ENCODE results near the gene IL18BP. TPM values are rescaled to one million over a fixed set of nuclear protein-coding genes. Genes with fewer than 3 reads are reported as not detected.

IL18BP gene
- total RNA-seq, 8 experiments from 2014 or later: 3.2 to 7.5 (median 4.7) TPM

- WGBS, 10 experiments: 75 to 100% (median 93%) methylated on average over 2 to 5 of the region's 5 CpGs; no CpG with 5 or more reads in 5 of the 10 experiments
- Histone ChIP-seq H3K27ac (no peak overlapping the region), H3K4me1 (replicated peaks in 1 of 2) (no peaks in the 10 kb centered on the region), H3K4me3 (no peak overlapping the region)
- no peak for ATAC-seq (replicated peaks in 6 of 8)
- in situ Hi-C loops (cut with MboI; ENCODE audit: low pct_unique_long_range_greater_than_20kb in 2 of 9, low sequenced_read_pairs in 9 of 9, unreplicated experiment in 9 of 9): loop anchor here in 2 of 9 experiments (25.0 kb wide), 1 partner anchor 405 kb away; no protein-coding TSS in a partner anchor
Measured at GRCh38 chr11:72007587-72007986, 8.9 kb downstream of the IL18BP start.

GRCh38 chr11:72008728-72009127, 10.0 kb downstream of the IL18BP start:
- 60 to 100% (median 73%) methylated on average over 1 to 3 of the region's 7 CpGs; no CpG with 5 or more reads in 6 of the 10 experiments for WGBS, 10 experiments
- H3K4me3 ChIP-seq: no peak overlapping the region
- in situ Hi-C loops (cut with MboI; ENCODE audit: low pct_unique_long_range_greater_than_20kb in 2 of 9, low sequenced_read_pairs in 9 of 9, unreplicated experiment in 9 of 9): loop anchor here in 2 of 9 experiments (25.0 kb wide), 1 partner anchor 404 kb away; no protein-coding TSS in a partner anchor
- no peak for ATAC-seq (replicated peaks in 6 of 8)
- H3K27ac ChIP-seq: no peak overlapping the region
- no peaks in the 10 kb centered on the region for H3K4me1 ChIP-seq (replicated peaks in 1 of 2)

DNA sequence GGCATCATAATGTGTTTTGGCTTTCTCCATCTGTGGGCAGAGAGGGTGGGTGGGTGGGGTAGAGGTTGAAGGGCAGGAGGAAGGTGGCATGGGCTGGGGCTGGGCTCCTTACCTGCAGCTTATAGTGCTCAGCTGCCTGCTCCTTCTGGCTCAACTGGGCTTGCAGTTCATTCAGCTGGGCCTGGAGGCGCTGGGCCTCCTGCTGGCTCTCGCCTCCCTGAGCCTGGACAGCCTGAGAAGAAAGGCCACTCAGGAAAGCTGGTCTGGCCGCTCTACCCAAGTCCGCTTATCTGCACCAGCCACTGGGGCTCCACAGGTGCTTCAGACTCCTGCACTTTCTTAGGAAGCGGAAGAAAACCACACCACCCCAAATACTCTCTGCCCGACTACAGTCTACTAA, 10.4 kb downstream of the IL18BP start:
- no peak overlapping the region for H3K27ac ChIP-seq
- WGBS, 10 experiments: 100% methylated on average over 5 of the region's 6 CpGs; no CpG with 5 or more reads in 9 of the 10 experiments
- in situ Hi-C loops (cut with MboI; ENCODE audit: low pct_unique_long_range_greater_than_20kb in 2 of 9, low sequenced_read_pairs in 9 of 9, unreplicated experiment in 9 of 9): loop anchor here in 2 of 9 experiments (25.0 kb wide), 1 partner anchor 403 kb away; no protein-coding TSS in a partner anchor
- no peaks in the 10 kb centered on the region for H3K4me1 ChIP-seq (replicated peaks in 1 of 2)
- ATAC-seq (replicated peaks in 6 of 8): no peak
- no peak overlapping the region for H3K4me3 ChIP-seq

DNA sequence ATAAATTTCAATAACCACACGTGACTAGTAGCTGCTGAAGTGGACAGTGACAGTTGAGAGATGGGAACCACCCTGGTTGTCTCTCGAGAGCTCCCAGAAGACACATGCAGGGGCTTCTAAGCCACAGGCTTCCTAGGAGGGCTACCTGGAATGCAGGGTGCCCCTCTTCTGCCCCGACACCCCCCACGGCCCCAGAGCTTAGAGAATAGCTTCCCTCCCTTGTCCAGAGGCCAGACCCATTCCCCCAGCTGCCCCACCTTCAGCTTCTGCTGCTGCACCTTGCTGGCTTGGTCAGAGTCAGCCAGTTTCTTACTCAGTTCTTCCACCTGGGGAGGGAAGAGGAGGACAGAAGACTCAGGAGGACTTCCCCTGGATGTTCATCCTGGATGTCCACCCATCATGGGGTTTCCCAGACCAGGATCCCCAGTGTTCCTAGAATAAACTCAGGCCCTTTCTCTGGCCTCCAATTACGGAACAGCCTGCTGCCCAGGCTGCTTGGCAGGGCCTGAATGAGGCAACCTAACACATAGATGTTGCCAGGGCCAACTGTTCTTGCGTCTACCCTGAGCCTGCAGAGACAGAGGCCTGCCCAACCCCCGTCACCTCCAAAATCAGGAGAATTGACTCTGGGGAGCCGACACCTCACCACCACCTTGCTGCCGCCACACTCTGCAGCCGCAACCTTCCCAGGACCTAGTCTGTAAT, 12.0 kb downstream of the IL18BP start:
- in situ Hi-C loops (cut with MboI; ENCODE audit: low pct_unique_long_range_greater_than_20kb in 2 of 9, low sequenced_read_pairs in 9 of 9, unreplicated experiment in 9 of 9): loop anchor here in 2 of 9 experiments (25.0 kb wide), 1 partner anchor 402 kb away; no protein-coding TSS in a partner anchor
- Histone ChIP-seq H3K4me3 (no peak overlapping the region), H3K4me1 (replicated peaks in 1 of 2) (no peaks in the 10 kb centered on the region), H3K27ac (no peak overlapping the region)
- WGBS, 10 experiments: 67 to 100% (median 97%) methylated on average over 1 to 6 of the region's 10 CpGs; no CpG with 5 or more reads in 4 of the 10 experiments
- no peak for ATAC-seq (replicated peaks in 6 of 8)

DNA sequence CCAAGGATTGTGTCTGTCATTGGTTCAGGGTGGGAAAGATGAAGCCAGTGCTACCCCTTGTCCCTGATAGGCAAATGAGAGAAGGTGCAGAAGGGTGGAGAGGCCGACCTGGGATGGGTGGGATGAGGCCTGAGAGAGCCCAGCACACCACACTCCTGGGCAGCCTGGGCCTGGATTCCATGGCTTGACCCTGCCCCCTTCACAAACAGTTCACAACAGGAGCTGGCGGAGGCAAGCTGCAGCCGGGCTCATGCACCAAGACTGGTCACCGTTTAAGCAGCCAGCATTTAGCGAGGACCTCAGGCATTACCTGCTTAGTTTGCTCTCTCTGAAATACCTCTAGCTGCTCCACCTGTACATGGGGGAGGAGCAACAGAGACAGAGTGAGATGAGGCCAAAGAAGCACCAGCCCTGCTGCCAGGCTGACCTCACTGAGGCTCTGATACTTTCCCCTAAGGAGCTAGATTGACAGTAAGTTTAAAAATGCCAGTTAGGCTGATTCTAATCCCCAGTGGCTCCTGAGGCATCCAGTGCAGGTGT, 13.5 kb downstream of the IL18BP start:
- Histone ChIP-seq H3K4me1 (replicated peaks in 1 of 2) (no peaks in the 10 kb centered on the region), H3K4me3 (no peak overlapping the region), H3K27ac (no peak overlapping the region)
- in situ Hi-C loops (cut with MboI; ENCODE audit: low pct_unique_long_range_greater_than_20kb in 2 of 9, low sequenced_read_pairs in 9 of 9, unreplicated experiment in 9 of 9): loop anchor here in 2 of 9 experiments (25.0 kb wide), 1 partner anchor 400 kb away; no protein-coding TSS in a partner anchor
- 74 to 82% methylated on average over 3 to 5 of the region's 5 CpGs; no CpG with 5 or more reads in 8 of the 10 experiments for WGBS, 10 experiments
- ATAC-seq (replicated peaks in 6 of 8): no peak

DNA sequence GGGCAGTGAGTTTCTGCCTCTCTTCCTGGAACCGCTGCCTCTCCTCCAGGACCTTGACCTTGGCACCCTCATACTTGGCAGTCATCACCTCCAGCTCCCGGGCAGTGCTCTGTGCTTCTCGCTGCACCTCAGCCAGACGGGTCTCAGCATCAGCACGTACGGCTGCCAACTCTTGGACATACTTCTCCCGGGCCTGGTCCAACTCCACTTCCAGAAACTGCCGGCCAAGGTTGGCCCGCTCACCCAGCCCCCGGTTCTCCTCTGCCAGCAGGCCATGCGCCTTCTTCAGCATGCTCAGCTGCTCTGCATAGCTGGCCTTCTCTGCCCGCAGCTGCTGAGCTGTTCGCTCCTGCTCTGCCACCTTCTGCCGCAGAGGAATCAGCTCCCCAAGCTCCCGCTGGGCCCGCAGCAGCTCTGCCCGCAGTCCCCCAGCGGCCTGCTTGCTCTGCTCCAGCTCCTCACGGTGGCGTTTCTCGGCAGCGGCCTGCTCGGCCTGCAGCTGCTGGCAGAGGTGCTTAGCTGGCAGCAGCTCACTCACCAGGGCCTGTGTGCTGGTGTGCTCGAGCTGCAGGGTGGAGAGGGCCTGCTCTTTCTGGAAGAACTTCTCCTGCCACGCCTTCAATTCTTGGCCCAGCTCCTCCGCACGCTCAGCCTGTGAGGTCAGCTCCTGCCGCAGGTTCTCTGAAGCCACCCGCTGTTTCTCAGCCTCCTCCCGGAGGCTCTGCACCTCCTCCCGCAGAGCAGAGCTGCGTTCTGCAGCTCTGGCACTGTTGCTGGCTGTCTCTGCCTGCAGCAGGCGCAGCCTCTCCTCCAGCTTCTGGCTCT, 14.4 kb downstream of the IL18BP start:
- no peak overlapping the region for H3K27ac ChIP-seq

DNA sequence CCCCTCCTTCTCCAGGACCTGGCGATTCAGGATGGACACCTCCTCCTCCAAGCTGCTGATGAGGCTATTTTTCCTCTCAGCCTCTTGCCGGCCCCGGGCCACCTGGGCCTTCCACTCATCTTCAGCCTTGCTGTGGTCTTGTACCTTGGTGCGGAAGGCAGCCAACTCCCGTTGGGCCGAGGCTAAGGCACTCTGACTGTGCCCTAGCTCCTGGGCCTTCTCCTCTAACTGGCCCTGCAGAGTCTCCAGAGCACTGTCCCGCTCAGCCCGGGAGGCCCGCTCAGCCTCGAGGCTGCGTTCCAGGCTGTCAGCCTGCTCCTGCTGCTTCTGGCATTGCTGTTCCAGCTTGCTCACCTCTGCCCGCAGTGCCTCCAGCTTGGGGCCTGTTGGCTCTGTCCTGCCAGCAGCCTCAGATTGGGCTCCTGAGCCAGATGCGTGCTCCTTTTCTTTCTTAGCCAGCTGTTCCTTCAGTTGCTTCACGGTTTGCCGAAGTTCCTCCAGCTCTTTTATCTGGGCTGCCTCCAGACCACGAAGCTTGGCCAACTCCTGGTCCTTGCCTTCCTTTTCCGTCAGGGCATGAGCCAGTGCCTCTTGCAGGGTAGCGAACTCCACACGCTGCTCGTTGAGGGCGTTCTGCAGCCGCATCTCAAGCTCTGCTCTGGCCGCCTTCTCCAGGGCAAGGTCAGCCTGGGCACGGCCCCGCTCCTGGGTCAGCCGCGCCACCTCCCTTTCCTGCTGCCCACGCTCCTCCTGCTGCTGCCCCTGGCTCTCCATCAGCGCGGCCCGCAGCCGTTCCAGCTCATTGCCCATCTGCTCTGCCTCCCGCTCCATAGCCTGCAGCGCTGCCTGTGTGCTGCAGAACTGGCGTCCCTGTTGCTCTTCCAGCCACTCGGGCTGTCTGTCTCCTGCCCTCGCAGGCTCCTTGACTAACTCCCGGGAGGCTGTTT, 15.3 kb downstream of the IL18BP start:
- in situ Hi-C loops (cut with MboI; ENCODE audit: low pct_unique_long_range_greater_than_20kb in 2 of 9, low sequenced_read_pairs in 9 of 9, unreplicated experiment in 9 of 9): loop anchor here in 2 of 9 experiments (25.0 kb wide), 1 partner anchor 398 kb away; no protein-coding TSS in a partner anchor
- Histone ChIP-seq H3K27ac (no peak overlapping the region), H3K4me1 (replicated peaks in 1 of 2) (no peaks in the 10 kb centered on the region), H3K4me3 (no peak overlapping the region)
- 57 to 100% (median 93%) methylated on average over 1 to 26 of the region's 38 CpGs; no CpG with 5 or more reads in 3 of the 10 experiments for WGBS, 10 experiments
- ATAC-seq (replicated peaks in 6 of 8): peak in 1 of 8 experiments; percentile 3

More for the DNA sequence above, 14.4 kb downstream of the IL18BP start:
- in situ Hi-C loops (cut with MboI; ENCODE audit: low pct_unique_long_range_greater_than_20kb in 2 of 9, low sequenced_read_pairs in 9 of 9, unreplicated experiment in 9 of 9): loop anchor here in 2 of 9 experiments (25.0 kb wide), 1 partner anchor 399 kb away; no protein-coding TSS in a partner anchor
- Histone ChIP-seq H3K4me3 (no peak overlapping the region), H3K4me1 (replicated peaks in 1 of 2) (no peaks in the 10 kb centered on the region)
- ATAC-seq (replicated peaks in 6 of 8): peak in 3 of 8 experiments; percentile 16 to 94 (median 92)
- WGBS, 10 experiments: 41 to 100% (median 91%) methylated on average over 1 to 15 of the region's 33 CpGs; no CpG with 5 or more reads in 3 of the 10 experiments

GRCh38 chr11:72014761-72015320, 16.1 kb downstream of the IL18BP start:
- Histone ChIP-seq H3K27ac (no peak overlapping the region), H3K4me3 (no peak overlapping the region), H3K4me1 (replicated peaks in 1 of 2) (no peaks in the 10 kb centered on the region)
- ATAC-seq (replicated peaks in 6 of 8): peak in 2 of 8 experiments; percentile 1 to 11
- in situ Hi-C loops (cut with MboI; ENCODE audit: low pct_unique_long_range_greater_than_20kb in 2 of 9, low sequenced_read_pairs in 9 of 9, unreplicated experiment in 9 of 9): loop anchor here in 2 of 9 experiments (25.0 kb wide), 1 partner anchor 397 kb away; no protein-coding TSS in a partner anchor
- whole genome bisulfite sequencing, 10 experiments: 88 to 100% (median 95%) methylated on average over 2 to 11 of the region's 16 CpGs; no CpG with 5 or more reads in 3 of the 10 experiments

DNA sequence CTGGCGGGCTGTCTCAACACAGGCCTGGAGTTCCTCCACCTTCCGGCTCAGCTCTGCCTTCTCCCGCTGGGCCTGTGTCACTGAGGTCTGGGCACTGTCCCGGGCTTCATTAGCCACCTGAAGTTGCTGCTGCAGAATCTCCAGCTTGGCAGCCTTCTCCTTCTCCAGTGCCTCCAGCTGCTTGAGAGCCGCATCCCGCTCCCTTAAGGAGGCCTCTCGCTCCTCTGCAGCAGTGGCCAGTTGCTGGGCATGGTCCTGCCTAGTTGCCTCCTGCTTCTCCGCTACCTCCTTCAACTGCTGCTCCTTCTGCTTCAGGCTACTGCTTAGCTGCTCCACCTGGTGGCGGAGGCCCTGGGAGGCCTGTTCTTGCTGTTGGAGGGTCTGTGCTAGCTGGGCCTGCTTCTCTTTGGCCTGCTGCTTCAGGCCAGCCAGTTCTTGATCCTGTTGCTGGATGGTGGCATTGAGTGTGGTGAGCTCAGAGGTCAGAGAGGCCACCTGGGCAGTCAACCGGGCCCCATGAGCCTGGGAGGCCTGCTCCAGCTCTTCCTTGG, 16.9 kb downstream of the IL18BP start:
- WGBS, 10 experiments: 67 to 100% (median 92%) methylated on average over 1 to 4 of the region's 10 CpGs; no CpG with 5 or more reads in 5 of the 10 experiments
- no peak overlapping the region for H3K27ac ChIP-seq
- peak in 6 of 8 experiments; percentile 51 to 87 (median 78) for ATAC-seq (replicated peaks in 6 of 8)
- H3K4me3 ChIP-seq: no peak overlapping the region
- in situ Hi-C loops (cut with MboI; ENCODE audit: low pct_unique_long_range_greater_than_20kb in 2 of 9, low sequenced_read_pairs in 9 of 9, unreplicated experiment in 9 of 9): loop anchor here in 2 of 9 experiments (25.0 kb wide), 1 partner anchor 397 kb away; no protein-coding TSS in a partner anchor
- H3K4me1 ChIP-seq (replicated peaks in 1 of 2): no peaks in the 10 kb centered on the region

DNA sequence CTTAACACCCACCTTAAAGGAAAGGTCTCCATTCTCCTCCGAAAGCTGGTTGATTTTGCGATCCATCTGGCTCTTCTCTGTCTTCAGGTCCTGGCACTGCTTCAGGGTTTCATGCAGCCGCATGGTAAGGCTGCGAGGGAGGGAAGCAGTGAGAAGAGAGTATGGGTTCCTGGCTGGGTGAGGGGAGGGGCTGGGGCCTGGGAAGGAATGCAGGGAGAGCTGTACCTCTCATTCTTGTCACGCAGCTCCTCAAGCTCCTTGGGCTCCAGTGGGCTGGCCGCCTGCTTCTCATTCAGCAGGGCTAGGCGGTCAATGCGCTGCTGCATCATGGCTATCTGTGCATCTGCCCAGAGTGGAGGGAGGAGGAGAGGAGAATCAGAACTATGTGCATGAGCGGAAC, 19.5 kb downstream of the IL18BP start:
- H3K27ac ChIP-seq: no peak overlapping the region
- WGBS, 10 experiments: 80 to 100% (median 88%) methylated on average over 1 to 5 of the region's 9 CpGs; no CpG with 5 or more reads in 3 of the 10 experiments
- in situ Hi-C loops (cut with MboI; ENCODE audit: low pct_unique_long_range_greater_than_20kb in 2 of 9, low sequenced_read_pairs in 9 of 9, unreplicated experiment in 9 of 9): loop anchor here in 2 of 9 experiments (25.0 kb wide), 1 partner anchor 394 kb away; no protein-coding TSS in a partner anchor
- no peak for ATAC-seq (replicated peaks in 6 of 8)
- no peak overlapping the region for H3K4me3 ChIP-seq
- H3K4me1 ChIP-seq (replicated peaks in 1 of 2): no peaks in the 10 kb centered on the region

DNA sequence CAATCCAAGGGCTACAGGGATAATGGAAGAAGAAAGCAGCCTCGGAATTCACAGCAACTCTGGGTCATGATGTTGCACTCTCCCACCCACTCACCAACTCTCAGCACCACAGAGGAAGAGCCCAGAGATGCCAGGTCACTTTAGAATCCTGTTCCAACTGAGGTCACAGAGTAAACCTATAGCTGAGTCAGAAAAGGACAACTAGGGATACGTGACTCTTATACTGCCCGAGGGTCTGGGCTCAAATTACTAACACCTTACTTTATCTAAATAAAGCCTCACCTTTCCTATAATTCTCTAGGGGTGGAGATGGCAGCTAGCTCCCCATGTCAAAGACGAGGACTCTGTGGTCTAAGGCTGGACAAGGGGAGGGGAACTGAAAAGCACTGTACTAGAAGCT, 24.6 kb downstream of the IL18BP start:
- Histone ChIP-seq H3K4me3 (no peak overlapping the region), H3K4me1 (replicated peaks in 1 of 2) (no peaks in the 10 kb centered on the region), H3K27ac (no peak overlapping the region)
- in situ Hi-C loops (cut with MboI; ENCODE audit: low pct_unique_long_range_greater_than_20kb in 2 of 9, low sequenced_read_pairs in 9 of 9, unreplicated experiment in 9 of 9): loop anchor here in 3 of 9 experiments (10.0 to 25.0 kb wide), 3 partner anchors 61 to 389 kb away; partner anchors contain the start of genes LRRC51 (in 1 of the 3) and NUMA1 (in 1 of the 3)
- no peak for ATAC-seq (replicated peaks in 6 of 8)
- 32 to 100% (median 96%) methylated on average over 1 to 2 of the region's 4 CpGs; no CpG with 5 or more reads in 4 of the 10 experiments for WGBS, 10 experiments
